Superior temporal gyrus (tissue), 1 donor: ENCODE data around the gene CABLES1.
"Not testable (repeated sequence)": the region's sequence is repeated elsewhere in the genome, so short reads cannot be mapped to it uniquely, and the experiment has no call there.

Experiments used
- DNase-seq: peaks from one replicate; pipeline ENCODE4 v3.0.0-alpha.2; 2016; ENCODE audit errors: extremely low spot score

Gene CABLES1

GRCh38 chr18:23266717-23267446, 131.6 kb downstream of the CABLES1 start:
- no peak for DNase-seq

- no peak for DNase-seq
Measured at GRCh38 chr18:23267447-23267776, 132.1 kb downstream of the CABLES1 start.

- DNase-seq = no peak
Measured at GRCh38 chr18:23268641-23269040, 133.4 kb downstream of the CABLES1 start.

- not testable (repeated sequence) for DNase-seq
Measured at GRCh38 chr18:23269068-23269467, 133.8 kb downstream of the CABLES1 start.

GRCh38 chr18:23269928-23270327, 134.6 kb downstream of the CABLES1 start:
- DNase-seq = no peak

GRCh38 chr18:23270986-23271680, 135.8 kb downstream of the CABLES1 start:
- no peak for DNase-seq

GRCh38 chr18:23272498-23273232, 137.4 kb downstream of the CABLES1 start:
- no peak for DNase-seq

- no peak for DNase-seq
Measured at GRCh38 chr18:23273443-23273966, 138.2 kb downstream of the CABLES1 start.

- no peak for DNase-seq
Measured at GRCh38 chr18:23274638-23275482, 139.6 kb downstream of the CABLES1 start.

- DNase-seq = no peak
Measured at GRCh38 chr18:23276451-23276850, 141.2 kb downstream of the CABLES1 start.

GRCh38 chr18:23277399-23277798, 142.1 kb downstream of the CABLES1 start:
- no peak for DNase-seq

GRCh38 chr18:23279931-23280330, 144.6 kb downstream of the CABLES1 start:
- no peak for DNase-seq

GRCh38 chr18:23280844-23281243, 145.6 kb downstream of the CABLES1 start:
- DNase-seq = no peak

- DNase-seq = no peak
Measured at GRCh38 chr18:23281626-23282436, 146.5 kb downstream of the CABLES1 start.

GRCh38 chr18:23282437-23282781, 147.1 kb downstream of the CABLES1 start:
- no peak for DNase-seq

GRCh38 chr18:23283916-23284430, 148.7 kb downstream of the CABLES1 start:
- DNase-seq = no peak

GRCh38 chr18:23284629-23285028, 149.3 kb downstream of the CABLES1 start:
- DNase-seq = no peak

- DNase-seq = not testable (repeated sequence)
Measured at GRCh38 chr18:23285581-23285980, 150.3 kb downstream of the CABLES1 start.

- DNase-seq = no peak
Measured at GRCh38 chr18:23291456-23292205, 156.3 kb downstream of the CABLES1 start.
